VCaP (cell line): ENCODE data around the gene EIF3A.
A peak's percentile ranks its signal among the peaks of the same experiment; 100 is the strongest.

Experiments used
- H3K27ac ChIP-seq: fragments of 450-650 bp; 2 replicates; pipeline ENCODE4 v1.5.1; 2017
- TF ChIP-seq, protein P1 (sequence below): fragments of 450-650 bp; conservative IDR thresholded peaks from 2 replicates; pipeline ENCODE4 v1.5.1; 2017; ENCODE audit warnings: mild to moderate bottlenecking, moderate library complexity

The EIF3A gene

DNA sequence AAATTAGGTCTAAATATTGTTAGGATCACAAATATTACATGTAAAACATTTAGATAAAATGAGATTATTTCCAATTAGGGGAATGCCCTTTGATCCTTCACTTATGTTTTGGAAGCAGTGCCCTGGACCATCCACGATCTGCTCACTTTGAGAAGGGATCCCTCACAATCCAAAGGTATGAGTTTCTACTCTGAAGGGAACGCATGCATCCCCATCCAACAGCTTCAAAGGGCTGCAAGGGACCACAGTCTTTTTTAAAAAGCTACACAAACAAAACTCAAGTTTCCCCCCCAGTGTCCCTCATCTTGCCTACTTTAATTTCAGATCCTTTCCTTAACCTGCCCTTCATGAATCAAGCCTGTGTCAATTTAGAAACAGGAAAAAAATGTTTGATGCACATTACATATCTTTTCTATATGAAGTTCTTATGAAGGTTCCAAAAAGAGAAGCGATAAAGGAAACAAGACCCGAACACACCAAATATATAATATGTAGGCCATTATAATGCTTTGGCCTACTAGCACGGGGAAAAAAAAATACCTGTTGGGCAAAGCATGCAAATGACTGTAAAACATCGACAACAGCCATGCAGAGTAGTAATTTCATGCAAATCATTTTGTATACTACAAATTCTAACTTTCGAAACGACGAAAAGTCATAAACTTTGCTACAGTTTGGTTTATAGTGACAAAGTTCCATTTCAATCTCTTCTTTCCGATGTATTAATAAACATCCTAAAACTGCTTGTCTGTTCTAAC, 2.0 kb downstream of the EIF3A start:
- TF ChIP-seq, protein P1, sequence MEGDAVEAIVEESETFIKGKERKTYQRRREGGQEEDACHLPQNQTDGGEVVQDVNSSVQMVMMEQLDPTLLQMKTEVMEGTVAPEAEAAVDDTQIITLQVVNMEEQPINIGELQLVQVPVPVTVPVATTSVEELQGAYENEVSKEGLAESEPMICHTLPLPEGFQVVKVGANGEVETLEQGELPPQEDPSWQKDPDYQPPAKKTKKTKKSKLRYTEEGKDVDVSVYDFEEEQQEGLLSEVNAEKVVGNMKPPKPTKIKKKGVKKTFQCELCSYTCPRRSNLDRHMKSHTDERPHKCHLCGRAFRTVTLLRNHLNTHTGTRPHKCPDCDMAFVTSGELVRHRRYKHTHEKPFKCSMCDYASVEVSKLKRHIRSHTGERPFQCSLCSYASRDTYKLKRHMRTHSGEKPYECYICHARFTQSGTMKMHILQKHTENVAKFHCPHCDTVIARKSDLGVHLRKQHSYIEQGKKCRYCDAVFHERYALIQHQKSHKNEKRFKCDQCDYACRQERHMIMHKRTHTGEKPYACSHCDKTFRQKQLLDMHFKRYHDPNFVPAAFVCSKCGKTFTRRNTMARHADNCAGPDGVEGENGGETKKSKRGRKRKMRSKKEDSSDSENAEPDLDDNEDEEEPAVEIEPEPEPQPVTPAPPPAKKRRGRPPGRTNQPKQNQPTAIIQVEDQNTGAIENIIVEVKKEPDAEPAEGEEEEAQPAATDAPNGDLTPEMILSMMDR = no peak
- H3K27ac ChIP-seq = peak overlapping the region; percentile 92; the same call in 1 of the 2 replicates

GRCh38 chr10:119073584-119073983, 7.0 kb downstream of the EIF3A start:
- no peak overlapping the region for H3K27ac ChIP-seq
- TF ChIP-seq, protein P1 = no peak

DNA sequence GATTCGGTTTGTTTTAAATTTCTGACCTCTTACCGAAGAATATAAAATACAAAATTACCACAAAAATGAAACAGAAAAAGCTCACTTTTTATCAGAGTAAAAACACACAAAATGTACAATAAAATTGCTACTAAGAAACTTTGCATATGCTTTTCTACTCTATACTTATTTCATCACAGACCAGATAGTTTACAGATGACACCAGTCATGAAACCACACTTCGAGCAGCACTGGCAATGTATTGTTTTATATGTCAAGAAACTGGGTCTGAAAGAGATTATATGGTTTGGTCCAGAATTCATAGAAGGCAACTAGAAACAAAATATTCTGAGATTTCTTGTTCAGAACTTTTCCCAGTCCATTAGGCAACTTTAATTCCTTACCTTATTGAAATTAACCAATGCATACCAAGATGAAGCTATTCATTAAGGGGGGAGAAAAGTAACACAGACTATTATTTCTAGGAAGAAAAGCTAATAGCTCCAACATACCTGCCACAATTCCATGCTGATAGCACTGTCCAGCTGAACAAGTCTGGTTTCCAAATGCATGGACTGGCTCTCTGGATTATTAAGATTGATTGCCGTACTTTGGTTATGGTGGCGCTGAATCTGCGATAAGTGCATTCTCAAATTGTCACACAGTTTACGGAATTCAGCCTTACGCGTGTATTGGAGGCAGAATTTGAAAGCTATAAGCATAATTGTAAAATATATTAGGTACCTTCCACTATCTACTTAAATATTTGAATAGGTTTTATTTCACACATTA, 10.0 kb downstream of the EIF3A start:
- no peak overlapping the region for H3K27ac ChIP-seq
- TF ChIP-seq, protein P1 = no peak

DNA sequence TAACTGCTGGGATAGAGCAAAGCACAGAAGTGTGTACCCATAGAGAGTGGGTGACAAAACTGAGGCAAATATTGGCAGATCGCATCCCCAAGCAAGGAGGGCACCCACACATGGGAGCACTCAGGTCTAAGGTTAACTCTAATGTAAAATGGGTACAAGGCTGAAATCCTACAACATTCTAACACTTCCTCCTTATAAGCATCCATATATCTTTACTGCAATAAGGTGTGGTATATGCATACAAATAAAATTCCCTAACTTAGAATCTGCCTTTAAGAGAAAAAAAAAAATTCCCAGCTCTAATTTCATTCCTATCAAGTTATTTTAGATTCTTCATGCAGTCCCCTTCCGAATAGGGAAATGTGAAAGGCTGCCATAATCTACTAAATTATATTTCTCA, 18.7 kb downstream of the EIF3A start:
- TF ChIP-seq, protein P1 = no peak
- no peak overlapping the region for H3K27ac ChIP-seq

GRCh38 chr10:119061352-119061751, 19.3 kb downstream of the EIF3A start:
- no peak overlapping the region for H3K27ac ChIP-seq
- TF ChIP-seq, protein P1 = no peak

GRCh38 chr10:119060107-119060506, 20.5 kb downstream of the EIF3A start:
- TF ChIP-seq, protein P1 = no peak
- H3K27ac ChIP-seq = no peak overlapping the region

DNA sequence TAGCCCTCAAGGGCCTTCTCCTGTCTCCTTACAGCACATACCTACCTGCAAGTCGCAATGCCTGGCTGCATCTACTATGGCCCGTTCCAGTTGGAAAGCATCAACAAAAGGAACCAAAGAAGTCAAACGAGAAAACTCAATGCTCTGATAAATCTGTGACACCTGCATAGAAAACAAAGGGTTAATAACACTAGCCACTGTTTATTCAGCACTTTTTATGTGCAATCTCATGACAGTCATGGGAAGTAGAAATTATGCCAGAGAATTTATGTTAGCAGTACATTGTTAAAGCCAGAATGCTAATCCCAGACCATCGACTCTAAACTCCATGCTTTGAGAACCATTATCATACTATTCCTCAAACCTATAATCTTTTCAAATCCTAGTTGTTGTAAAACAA, 21.1 kb downstream of the EIF3A start:
- TF ChIP-seq, protein P1 = no peak
- no peak overlapping the region for H3K27ac ChIP-seq
